ENCODE results near the gene LGALS16. TPM values are rescaled to one million over a fixed set of nuclear protein-coding genes. Genes with fewer than 3 reads are reported as not detected.

The LGALS16 gene
- total and polyA plus RNA-seq, 3 donors from 2014 or later = not detected

DNA sequence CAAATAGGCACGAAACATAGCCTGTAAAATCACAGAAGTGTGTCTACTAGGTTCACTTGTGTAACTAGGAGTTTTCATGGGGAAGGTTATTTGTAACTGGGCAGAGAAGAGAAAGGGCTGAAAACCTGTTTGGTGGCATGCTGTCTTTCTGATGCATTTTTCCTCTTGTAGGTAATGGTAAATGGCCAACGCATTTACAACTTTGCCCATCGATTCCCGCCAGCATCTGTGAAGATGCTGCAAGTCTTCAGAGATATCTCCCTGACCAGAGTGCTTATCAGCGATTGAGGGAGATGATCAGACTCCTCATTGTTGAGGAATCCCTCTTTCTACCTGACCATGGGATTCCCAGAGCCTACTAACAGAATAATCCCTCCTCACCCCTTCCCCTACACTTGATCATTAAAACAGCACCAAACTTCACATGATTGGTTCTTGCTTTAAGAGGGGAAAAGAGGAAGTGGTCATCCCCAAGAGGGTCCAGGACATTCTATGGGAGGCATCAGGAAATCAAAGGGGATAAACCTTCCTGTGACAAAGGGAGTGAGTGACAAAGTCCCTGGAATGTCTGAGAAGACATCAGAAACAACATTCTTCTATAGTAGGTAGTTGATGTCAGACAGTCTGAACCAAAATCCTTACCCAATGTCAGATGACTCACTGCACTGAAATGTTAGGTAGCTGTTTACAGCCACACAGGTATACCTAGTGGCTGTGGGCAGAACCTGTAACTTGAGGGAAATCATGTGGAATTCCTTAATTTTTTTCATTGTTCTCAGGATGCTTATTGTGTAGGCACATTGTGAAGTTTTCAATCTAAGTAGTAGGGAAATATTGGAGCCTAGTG is 53.5 kb downstream of the LGALS16 start:
- DNase-seq = no peak
- Histone ChIP-seq H3K9me3 (no peaks in the 10 kb centered on the region), H3K4me3 (no peak overlapping the region), H3K36me3 (ENCODE audit: low read depth, missing control alignments) (no peaks in the 10 kb centered on the region), H3K27ac (no peak overlapping the region), H3K4me1 (no peaks in the 10 kb centered on the region), H3K27me3 (no peaks in the 10 kb centered on the region)
- intact Hi-C loops (cut with DNase I; ENCODE audit: low total_unique reads) = no loop called here
- no peak for TF ChIP-seq POLR2A (IDR thresholded peaks at IDR 0.05)
- TF ChIP-seq, protein P1, sequence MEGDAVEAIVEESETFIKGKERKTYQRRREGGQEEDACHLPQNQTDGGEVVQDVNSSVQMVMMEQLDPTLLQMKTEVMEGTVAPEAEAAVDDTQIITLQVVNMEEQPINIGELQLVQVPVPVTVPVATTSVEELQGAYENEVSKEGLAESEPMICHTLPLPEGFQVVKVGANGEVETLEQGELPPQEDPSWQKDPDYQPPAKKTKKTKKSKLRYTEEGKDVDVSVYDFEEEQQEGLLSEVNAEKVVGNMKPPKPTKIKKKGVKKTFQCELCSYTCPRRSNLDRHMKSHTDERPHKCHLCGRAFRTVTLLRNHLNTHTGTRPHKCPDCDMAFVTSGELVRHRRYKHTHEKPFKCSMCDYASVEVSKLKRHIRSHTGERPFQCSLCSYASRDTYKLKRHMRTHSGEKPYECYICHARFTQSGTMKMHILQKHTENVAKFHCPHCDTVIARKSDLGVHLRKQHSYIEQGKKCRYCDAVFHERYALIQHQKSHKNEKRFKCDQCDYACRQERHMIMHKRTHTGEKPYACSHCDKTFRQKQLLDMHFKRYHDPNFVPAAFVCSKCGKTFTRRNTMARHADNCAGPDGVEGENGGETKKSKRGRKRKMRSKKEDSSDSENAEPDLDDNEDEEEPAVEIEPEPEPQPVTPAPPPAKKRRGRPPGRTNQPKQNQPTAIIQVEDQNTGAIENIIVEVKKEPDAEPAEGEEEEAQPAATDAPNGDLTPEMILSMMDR (IDR thresholded peaks at IDR 0.05) = no peak
- WGBS, 2 donors = 84 to 91% methylated on average over 5 of the region's 5 CpGs

Small RNA genes lying within 50 kb of the gene (small RNA-seq; reads per million reads assigned to genes)
- gene AC005176.2 (0 reads per million in 2 donors), gene RPS29P27 (0 reads per million in 2 donors), gene RPS29P30 (0 reads per million in 2 donors)

Other genes starting within 250 kb of the LGALS16 start
- 10 to 100 TPM; 46.4 to 90.9 TPM for gene ZFP36, start 249.1 kb upstream of the LGALS16 start, total RNA-seq
- gene ZFP36, start 249.1 kb upstream of the LGALS16 start, polyA plus RNA-seq (ENCODE audit: insufficient read depth, low read depth, low replicate concordance) = 77.7 TPM
- 10 to 100 TPM; 22.6 to 32.8 TPM for gene PLEKHG2, start 243.2 kb upstream of the LGALS16 start, total RNA-seq
- 29.2 TPM for gene PLEKHG2, start 243.2 kb upstream of the LGALS16 start, polyA plus RNA-seq (ENCODE audit: insufficient read depth, low read depth, low replicate concordance)
- gene RPS16, start 220.0 kb upstream of the LGALS16 start, total RNA-seq = 1,000 to 10,000 TPM in 1 of 2 donors, 100 to 1,000 TPM in 1; 628 to 1,122 TPM
- 1,146 TPM for gene RPS16, start 220.0 kb upstream of the LGALS16 start, polyA plus RNA-seq (ENCODE audit: insufficient read depth, low read depth, low replicate concordance)
- gene SUPT5H, start 210.3 kb upstream of the LGALS16 start, total RNA-seq = 100 to 1,000 TPM; 363 to 366 TPM
- 359 TPM for gene SUPT5H, start 210.3 kb upstream of the LGALS16 start, polyA plus RNA-seq (ENCODE audit: insufficient read depth, low read depth, low replicate concordance)
- gene TIMM50, start 175.1 kb upstream of the LGALS16 start, total RNA-seq = 10 to 100 TPM; 80.6 to 96.1 TPM
- gene TIMM50, start 175.1 kb upstream of the LGALS16 start, polyA plus RNA-seq (ENCODE audit: insufficient read depth, low read depth, low replicate concordance) = 130 TPM
- 1 to 10 TPM; 4.5 to 6.5 TPM for gene DLL3, start 157.0 kb upstream of the LGALS16 start, total RNA-seq
- gene DLL3, start 157.0 kb upstream of the LGALS16 start, polyA plus RNA-seq (ENCODE audit: insufficient read depth, low read depth, low replicate concordance) = 1.6 TPM
- 10 to 100 TPM in 1 of 2 donors, 1 to 10 TPM in 1; 2.5 to 10.8 TPM for gene SELENOV, start 140.8 kb upstream of the LGALS16 start, total RNA-seq
- gene SELENOV, start 140.8 kb upstream of the LGALS16 start, polyA plus RNA-seq (ENCODE audit: insufficient read depth, low read depth, low replicate concordance) = 19.7 TPM
- gene EID2B, start 123.1 kb upstream of the LGALS16 start, total RNA-seq = 10 to 100 TPM in 1 of 2 donors, 1 to 10 TPM in 1; 9.2 to 12.2 TPM
- 6.6 TPM for gene EID2B, start 123.1 kb upstream of the LGALS16 start, polyA plus RNA-seq (ENCODE audit: insufficient read depth, low read depth, low replicate concordance)
- 10 to 100 TPM; 23.9 to 26.7 TPM for gene EID2, start 115.8 kb upstream of the LGALS16 start, total RNA-seq
- 15.0 TPM for gene EID2, start 115.8 kb upstream of the LGALS16 start, polyA plus RNA-seq (ENCODE audit: insufficient read depth, low read depth, low replicate concordance)
- gene LGALS13, start 53.4 kb upstream of the LGALS16 start, total RNA-seq = not detected
- not detected for gene LGALS13, start 53.4 kb upstream of the LGALS16 start, polyA plus RNA-seq (ENCODE audit: insufficient read depth, low read depth, low replicate concordance)
- not detected for gene LGALS14, start 48.6 kb downstream of the LGALS16 start, total RNA-seq
- not detected for gene LGALS14, start 48.6 kb downstream of the LGALS16 start, polyA plus RNA-seq (ENCODE audit: insufficient read depth, low read depth, low replicate concordance)
- gene CLC, start 82.1 kb downstream of the LGALS16 start, total RNA-seq = not detected
- 0.61 TPM for gene CLC, start 82.1 kb downstream of the LGALS16 start, polyA plus RNA-seq (ENCODE audit: insufficient read depth, low read depth, low replicate concordance)
- not detected for gene LEUTX, start 122.9 kb downstream of the LGALS16 start, total RNA-seq
- not detected for gene LEUTX, start 122.9 kb downstream of the LGALS16 start, polyA plus RNA-seq (ENCODE audit: insufficient read depth, low read depth, low replicate concordance)
- gene DYRK1B, start 178.2 kb downstream of the LGALS16 start, total RNA-seq = 100 to 1,000 TPM in 1 of 2 donors, 10 to 100 TPM in 1; 90.8 to 127 TPM
- gene DYRK1B, start 178.2 kb downstream of the LGALS16 start, polyA plus RNA-seq (ENCODE audit: insufficient read depth, low read depth, low replicate concordance) = 124 TPM
- 100 to 1,000 TPM; 236 to 301 TPM for gene FBL, start 190.5 kb downstream of the LGALS16 start, total RNA-seq
- 303 TPM for gene FBL, start 190.5 kb downstream of the LGALS16 start, polyA plus RNA-seq (ENCODE audit: insufficient read depth, low read depth, low replicate concordance)